Measurements from ENCODE around the gene EHHADH. TPM values are rescaled to one million over a fixed set of nuclear protein-coding genes. Genes with fewer than 3 reads are reported as not detected.

Gene EHHADH
- polyA plus RNA-seq, 10 donors: 1.9 to 3.9 (median 3.6) TPM

DNA sequence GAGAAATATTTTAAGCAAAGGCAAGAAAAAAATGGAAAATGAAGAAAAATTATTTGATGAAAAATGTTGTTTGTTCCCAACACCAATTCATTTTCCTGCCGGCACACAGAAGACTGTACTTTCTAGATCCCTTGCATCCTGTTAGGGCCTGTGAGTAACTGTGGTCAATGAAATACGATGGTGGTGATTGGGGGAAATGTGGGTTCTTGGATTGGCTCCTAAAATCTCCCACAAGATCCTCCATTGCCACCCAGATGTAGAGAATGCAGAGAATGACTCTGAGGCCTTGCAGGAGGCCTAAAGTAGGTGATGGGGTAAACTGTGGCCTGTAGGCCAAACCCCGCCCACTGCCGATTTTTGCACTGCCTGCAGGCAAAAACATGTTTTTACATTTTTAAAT lies 54.6 kb downstream of the EHHADH start:
- DNase-seq: no peak

DNA sequence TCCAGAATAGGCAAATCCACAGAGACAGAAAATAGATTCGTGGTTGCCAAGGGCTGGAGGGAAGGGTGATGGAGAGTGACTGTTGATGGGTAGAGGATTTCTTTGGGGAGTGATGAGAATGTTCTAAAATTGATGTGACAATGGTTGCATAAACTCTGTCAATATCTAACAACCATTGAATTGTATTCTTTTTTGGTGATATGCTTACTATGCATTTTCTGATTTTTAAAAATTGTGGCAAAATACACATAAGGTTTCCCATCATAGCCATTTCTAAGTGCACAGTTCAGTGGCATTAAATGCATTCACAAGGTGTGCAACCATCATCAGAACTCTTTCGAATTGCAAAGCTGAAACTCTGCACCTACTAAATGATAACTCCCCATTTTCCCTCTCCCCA lies 56.8 kb downstream of the EHHADH start:
- no peak for DNase-seq

DNA sequence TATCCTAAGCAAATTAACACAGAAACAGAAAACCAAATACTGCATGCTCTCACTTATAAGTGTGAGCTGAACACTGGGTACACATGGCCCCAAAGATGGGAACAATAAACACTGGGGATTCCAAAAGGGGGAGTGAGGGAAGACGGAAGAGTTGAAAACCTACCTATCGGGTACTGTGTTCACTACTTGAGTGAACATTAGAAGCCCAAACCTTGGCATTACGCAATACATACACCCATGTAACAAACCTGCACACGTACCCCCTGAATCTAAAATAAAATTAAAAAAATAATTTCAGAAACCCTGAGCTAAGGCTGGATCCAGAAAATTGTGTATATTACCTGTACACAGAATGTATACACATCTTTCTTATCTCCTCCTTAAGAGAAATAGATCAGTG lies 58.2 kb downstream of the EHHADH start:
- DNase-seq: no peak

DNA sequence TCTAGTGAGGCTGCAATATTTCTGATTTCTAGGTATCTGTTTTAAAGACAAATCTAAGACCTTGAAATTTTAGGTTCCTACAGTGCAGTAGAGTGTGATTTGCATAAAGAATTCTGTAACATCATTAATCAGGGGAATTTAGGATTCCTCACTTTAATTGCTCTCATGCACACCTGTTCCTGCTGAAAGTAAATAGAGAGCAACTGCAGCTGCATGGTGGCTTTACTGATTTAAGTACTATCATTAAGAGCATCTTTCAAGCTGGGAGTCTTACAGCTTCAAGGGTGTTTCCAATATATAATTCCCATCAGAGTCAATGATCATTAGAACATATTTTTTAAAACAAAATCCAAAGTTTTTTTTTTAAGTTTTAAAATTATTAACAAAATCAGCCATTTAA lies 65.0 kb downstream of the EHHADH start:
- no peak for DNase-seq

DNA sequence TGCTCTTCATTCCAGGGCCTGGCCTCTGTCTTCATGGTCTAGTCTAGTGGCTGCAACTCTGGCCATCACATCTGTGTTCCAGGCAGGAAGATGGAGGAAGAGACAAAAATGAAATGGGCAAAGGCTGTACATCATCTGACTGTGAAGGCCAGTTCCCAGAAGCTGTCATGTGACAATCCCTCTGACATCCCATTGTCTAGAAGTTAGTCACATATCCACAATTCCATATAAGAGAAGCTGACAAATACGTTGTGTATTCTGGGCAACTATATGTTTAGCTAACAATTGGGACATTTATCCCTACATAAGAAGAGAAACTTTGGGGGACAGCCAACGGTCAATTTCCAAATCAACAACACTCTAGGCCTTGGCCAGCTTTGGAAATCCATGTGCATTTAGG lies 66.5 kb downstream of the EHHADH start:
- DNase-seq: no peak

DNA sequence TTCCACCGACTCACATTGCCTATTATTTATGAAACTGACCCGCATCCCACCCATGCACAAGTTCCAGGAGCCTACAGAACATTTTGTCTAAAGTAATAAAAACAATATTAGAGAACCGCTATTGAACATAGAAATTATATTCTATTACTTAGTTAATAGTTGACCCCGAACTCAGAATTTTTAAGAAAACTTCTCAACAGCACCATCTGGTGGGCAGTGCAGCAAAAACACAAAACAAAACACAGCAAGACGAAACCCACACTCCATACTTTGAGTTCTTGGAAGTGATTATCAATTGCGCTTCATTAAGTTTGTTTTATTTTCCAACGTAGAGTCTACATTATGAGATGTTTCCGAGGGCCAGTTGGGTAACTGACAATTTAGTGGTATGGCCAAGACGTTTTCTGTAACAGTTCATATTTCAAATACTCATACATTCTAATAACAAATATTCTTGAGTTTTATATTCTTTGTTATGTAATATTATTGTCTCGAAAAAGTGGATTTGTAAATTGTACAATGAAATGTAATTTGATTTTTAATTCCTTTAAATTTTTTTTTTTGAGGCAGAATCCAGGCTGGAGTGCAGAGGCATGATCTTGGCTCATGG lies 77.0 kb downstream of the EHHADH start:
- peak in 2 of 3 donors; percentile 59 to 72 for DNase-seq

DNA sequence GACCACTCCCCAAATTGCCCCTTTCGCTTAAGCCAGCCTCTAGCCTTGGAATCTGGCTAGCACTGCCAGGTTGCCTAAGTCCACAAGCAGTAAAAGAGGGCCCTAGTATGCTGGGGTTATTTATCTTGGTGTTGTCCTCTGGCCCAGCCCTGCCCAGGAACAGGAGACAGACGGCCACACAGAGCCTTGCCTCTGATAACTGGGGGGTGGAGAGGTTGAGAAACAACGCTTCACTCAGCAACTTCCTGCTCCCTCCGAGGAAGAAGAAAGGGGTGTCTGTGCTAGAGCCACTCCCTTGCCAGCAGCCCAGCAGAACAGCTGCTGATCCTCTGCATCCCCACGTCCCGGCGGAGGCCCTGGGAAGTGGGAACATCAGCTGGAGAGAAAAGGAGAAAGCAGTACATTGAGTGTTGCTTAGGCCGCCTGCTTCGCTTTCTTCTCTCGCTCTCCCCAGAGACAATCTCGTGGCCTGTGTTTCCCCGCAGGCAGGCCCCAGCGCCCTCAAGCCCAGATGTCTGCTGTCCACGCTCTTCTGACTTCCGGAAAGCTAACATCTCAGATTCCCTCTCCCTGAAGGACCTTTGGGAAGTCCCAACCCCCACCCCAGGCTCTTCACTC lies 78.4 kb downstream of the EHHADH start:
- DNase-seq: peak in 2 of 3 donors; percentile 50 to 86

DNA sequence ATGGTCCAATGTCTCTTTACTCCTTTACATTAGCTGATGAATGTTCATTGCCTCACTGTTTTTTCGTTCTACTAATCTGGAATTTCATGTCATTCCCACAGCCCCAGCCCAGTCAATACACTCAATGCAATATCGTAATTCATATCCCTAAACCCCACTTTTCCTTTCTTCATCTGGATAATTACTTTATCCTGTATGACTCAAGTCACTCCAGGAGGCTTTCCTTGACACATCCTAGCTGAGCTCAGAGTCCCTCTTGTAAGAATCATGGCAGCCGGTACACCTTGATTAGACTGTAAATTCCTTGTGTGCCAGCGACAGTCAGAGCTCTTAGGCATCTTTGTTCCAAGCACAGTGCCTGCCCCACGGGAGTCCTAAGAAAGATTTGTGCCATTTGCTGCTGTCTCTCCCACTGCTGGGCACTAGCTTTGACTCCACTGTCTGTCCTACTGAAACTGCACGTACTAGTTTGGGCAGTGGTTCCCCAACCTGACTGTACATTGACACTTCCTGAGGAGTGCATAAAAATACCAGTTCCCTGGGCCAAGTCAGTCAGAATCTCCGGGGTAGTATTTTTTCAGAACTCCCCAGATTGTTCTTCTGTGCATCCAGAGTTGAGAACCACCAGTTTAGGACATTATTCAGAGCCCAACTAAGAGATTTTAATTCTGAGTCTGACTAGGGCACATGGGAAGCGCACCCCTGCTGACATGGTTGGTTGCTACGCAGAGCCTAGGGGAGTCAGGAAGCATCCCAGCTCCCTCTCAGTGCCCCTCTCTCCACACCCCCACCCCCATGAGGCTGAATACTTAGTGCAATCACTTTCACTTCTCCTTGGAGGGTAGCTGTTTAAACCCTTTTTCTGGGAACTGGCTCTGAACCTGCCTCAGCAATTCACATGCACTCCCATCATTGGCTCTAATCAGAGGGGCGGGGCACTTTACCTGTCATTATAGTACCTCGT lies 81.5 kb downstream of the EHHADH start:
- DNase-seq: peak in 1 of 3 donors; percentile 17

DNA sequence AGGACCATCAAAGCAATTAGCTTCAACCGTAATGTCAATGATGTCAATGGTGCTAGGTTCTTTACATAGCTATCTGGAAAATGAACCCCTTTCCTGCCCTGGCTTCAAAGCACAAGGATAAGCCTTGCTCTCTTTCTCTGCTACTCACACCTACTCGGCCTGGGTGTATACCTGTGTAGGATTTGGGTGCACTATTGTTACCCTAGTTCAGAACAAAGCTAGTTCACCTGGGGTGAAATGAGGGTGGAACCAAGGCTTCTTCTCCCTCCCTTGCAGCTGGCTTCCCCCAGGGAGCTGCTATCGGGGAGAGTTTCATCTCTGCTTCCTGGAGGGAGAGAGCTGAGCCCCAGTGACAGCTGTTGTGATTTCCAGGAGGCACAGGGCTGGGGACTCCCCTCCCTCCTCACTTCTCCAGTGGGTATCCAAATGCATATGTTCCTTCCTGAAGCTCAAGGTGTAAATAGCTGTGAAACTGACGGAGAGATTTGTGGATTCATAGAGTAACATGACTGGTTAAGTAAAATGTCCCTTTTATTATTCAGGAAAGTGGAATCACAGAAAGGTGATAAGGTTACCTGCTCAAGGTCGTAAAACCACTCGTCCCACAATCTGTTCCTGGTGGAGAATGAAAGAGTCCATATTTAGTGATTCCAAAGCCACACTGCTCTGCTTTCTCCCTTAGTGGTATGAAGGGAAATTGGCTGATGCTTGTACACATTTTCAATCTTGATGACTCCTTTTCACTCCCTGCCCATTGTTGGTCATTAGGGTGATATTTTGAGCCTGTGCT lies 89.2 kb downstream of the EHHADH start:
- DNase-seq: no peak

DNA sequence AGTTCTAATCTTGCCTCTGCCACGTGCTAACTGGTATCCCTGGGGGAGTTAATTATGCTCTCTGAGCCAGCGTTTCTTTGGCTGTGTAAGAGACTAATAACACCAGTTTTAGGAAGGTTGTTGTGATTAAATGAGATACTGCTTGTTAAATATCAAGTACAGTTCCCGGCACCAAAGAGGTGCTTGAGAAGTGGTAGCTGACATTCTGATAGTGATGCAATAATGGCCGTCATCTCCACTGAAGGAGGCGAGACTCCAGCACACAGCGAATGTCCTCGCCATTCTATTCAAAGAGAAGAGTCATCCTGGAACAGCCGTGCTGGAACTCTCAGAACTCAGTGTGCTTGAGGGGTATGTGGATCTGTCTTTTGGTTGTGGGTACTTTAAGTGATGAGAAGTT lies 91.2 kb downstream of the EHHADH start:
- DNase-seq: no peak

DNA sequence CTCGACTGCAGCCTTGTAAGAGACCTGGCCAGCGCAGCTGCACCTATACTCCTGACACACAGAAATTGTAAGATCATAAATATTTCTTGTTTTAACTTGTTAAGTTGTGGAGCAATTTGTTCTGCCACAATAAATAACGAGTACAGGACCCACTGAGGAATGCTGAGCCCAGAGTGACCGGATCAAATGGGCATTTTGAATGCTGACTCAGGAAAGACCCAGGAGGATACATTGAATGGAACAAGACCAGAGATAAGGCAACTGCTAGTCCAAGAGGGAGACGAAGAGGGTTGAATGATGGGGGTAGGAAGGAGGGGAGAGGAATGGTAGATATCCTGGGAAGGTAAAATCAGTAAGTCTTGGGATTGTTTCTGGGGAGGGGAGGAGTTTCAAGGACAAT lies 92.1 kb downstream of the EHHADH start:
- no peak for DNase-seq

DNA sequence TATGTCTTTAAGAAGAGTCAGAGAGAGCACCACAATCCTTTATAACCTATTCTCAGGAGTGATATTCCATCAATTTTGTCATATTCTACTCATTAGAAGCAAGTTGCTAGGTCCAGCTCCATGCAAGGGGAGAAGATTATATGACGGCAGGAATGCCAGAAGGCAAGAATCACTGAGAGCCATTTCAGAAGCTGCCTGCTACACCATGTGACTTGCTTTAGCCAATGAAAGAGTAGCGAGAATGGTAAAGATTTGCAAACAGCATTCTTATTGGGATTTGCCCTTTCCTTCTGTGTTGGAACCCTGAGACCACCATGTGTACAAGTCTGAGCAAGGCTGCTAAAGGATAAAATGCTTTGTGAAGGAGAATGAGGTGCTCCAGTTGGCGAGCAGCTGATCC lies 96.5 kb downstream of the EHHADH start:
- DNase-seq: no peak

DNA sequence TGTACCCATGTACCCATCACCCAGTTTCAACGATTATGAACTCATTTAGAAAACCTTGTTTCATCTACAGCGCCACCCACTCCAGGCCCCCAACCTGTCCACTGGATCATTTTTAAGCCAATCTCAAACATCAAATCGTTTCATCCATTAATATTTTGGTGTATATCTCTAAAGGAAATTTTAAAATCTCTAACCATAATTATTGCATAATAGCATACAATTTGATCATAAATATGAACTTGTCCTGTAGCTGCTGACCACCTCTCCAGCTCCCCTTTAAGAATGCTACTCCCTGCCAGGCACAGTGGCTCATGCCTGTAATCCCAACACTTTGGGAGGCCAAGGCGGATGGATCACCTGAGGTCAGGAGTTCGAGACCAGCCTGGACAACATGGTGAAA lies 98.2 kb downstream of the EHHADH start:
- no peak for DNase-seq

DNA sequence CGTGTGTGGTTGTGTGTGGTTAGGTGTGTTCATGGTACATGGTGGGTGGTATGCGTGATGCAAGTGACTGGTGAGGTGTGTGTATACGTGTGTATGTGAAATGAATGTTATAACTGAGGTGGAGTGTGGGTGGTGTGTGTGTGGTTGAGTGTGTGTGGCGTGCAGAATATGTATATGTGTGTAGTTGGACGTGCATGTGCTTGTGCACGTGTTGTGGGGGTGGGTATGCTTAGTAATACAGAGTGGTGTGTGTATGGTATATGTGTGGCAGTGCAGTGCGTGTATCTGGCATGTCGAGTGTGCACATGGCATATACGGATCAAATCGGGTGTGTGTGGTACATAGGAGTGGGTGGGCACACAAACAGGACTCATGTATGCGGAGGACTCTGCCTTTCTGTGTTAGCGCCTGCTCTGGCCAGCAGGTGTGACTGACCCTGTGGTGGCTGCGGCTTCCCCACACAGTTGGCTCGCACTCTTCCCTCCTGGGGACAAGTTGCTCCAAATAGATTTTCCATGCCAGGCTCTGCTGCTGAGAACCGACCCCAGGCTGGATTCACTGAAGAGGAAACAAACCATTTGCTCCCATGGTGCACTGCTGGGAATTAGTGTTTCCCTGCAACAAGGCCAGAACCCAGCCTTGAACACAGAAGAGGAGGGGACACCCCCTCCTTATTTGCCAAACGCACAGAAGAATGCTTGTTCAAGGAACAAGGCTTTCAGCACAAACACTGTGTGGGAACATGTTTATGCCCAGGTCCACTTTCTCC lies 99.8 kb downstream of the EHHADH start:
- peak in 2 of 3 donors; percentile 15 to 49 for DNase-seq

DNA sequence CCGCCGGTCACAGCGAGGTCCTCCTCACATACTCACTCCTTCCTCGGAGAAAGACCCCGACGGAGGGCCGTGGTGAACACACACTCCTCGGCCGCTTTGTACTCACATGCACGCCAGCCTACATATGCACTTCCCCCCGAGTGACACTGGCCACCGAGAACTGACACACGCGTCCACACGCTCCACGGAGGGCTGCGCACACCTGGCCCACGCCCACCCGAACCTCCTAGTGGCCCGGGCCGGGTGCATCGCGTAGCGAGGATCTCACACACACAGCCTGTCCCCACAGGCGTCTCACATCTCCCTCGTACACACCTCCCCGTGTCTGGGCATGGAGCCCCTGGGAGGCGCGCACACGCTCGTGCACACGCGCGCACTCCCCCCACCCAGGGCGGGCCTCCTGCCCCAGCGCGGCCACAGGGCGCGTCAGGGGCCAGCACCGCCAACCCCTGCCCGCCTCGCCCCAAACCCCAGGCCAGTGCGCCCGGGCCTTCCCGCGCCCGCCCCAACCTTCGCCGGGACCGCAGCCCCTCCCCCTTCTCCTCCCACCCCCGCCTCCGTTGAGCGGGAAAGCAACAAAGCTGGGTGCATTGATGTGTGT lies 100.6 kb downstream of the EHHADH start:
- DNase-seq: peak in 1 of 3 donors; percentile 89

DNA sequence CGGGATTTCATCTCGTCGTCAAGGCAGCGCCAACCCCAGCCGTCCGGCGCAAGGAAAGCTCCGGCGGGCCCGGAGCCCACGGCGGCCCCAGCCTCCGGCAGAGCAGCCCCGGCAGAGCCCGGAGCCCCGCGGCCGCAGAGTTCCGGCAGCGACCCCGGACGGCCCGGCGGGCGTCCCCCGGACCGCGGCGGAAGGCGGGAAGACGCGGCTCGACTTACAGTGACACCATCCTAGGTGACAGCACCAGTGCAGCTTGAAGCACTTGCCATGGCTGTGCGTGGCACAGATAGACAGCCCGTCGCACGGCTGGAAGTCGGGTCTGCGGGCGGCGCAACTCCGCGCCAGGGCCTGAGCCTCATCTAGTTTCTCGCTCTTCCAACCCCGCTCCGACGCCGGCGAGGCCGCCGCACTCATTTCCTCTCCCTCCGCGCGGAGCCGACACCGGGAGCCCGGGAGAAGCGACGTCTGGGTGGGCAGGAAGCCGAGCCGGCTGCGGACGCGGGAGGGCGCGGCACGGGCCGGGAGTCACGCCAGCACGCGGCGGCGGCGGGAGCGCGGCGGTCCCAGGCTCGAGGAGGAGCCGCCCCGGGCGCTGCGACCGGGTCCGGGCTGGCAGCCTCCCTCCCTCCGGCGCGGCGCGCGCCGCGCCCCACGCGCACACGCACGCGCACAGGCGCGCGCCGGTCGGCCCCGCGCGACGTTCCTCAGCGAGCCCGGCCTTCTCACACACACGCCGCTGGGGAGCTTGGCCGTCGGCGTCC lies 101.3 kb downstream of the EHHADH start, which contains the start of gene C3orf70:
TSS of gene C3orf70 (minus strand) at position 651 of the 761 bp plus-strand sequence. CDS start at position 414, 237 bp downstream.
- DNase-seq: peak; percentile 58 to 93 (median 78)

DNA sequence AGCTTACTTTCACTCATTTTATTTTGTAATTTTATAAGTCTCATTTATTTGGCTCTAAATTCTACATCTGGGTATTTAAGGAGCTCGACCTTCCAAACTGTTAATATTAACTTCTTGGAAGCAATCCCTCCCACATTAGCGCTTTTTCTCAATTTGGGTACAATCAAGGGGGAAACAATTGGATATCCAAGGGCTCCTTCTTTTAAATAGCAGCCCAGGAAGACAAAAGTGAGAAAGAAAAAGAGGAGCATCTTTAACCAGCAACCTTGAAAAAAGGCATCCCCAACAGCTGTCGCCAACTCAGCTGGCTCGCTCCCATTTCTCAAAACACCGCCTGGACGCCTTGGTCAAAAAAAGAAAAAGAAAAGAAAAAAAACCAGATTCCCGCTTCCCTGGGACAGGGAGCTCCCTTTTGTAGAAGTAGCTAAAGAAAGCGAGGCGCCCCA lies 101.9 kb downstream of the EHHADH start:
- DNase-seq: peak in 1 of 3 donors; percentile 67

DNA sequence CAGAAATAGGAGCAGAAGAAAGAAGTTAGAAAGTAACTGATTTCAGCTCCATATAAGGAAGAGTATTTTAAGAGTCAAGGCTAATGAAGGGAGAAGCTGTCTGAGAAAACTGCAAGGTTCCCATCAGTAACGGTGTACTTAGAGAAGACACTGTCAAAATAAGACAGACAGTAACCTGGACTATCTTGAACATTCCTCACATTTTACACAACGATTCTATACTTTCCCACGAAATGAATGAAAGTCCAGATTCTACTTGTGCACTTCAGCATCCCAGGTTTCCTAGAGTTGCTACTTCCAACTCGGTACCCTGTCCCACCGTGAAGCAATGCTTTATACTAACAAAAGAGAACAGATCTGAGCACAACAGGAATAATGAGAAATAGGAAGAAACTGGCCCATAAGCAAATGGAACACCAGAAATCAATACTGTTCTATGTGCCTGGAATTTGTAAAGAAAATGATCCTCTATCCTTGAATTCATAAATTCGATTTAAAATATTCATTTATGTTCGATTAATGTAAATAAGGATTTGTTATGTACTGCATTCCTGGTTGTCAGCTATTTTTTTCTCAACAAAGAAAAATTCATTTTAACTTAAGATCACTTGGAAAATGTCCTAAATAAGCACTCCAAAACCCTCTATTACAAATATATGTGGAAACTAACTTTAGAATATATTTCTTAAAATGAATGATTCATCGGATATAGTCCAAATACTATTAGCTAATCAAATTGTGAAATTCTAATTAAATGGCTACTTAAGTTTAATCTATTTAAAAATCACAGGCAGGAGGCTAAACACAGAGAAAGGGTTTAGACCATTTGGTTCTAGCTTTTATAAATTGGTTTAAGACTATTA lies 102.5 kb downstream of the EHHADH start:
- peak in 1 of 3 donors; percentile 17 for DNase-seq

DNA sequence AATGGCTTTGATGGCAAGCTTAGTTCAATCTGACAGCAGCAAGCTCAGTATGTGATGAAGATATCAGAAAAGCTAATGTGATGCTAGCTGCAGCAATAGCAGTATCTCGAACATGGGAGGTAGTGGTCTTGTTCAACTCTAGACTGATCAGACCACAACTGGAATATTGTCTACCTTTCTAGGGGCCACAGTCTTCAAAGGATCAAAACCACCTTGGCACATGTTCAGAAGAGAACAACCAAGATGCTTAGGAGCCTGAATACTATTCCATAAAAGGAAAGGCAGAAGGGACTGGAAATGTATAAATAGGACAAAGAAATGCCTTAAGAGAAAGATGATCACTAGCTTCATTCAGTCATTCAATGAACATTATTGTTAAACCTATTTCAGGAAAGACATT lies 103.3 kb downstream of the EHHADH start:
- no peak for DNase-seq
